HG03095 (cell line): ENCODE data around the gene TUBGCP2.

ENCODE experiments used
- ATAC-seq: cut with Tn5 transposase; IDR thresholded peaks from one replicate; pipeline ENCODE4 v1.9.1; 2021; ENCODE audit warnings: moderate library complexity; ENCODE audit not compliant: unreplicated experiment

The TUBGCP2 gene

DNA sequence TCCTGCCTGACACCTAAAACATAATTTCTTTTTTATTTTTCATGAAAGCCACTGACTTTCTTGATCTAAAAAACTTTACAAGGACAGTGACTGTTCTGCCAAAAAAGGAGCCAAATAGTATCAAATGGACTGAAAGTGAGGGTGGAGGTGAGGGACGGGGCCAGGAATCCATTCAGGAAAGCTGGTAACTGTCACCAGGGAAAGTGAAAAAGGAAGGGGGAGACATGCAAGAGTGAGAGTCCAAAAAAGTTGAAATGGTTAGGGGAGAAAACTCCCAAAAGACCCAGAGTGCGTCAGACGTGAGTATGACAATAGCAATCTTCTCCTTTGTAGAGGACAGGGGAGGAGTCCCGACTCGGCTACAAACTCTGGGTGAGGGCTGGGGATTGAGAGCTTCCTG, 35.6 kb upstream of the TUBGCP2 start:
- ATAC-seq, result no peak

DNA sequence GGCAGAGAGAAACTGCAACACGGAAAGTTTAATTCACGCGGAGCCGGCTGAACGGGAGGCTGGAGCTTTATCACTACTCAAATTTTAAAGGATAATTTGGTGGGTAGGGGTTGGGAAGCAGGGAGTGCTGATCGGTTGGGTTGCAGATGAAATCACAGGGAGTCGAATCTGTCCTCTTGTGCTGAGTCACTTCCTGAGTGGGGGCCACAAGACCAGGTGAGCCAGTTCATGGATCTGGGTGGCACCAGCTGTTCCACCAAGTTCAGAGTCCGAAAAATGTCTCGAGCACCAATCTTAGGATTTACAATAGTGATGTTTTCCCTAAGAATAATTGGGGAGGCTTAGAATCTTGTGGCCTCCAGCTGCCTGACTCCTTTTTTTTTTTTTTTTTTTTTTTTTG, 34.9 kb upstream of the TUBGCP2 start:
- no peak for ATAC-seq

DNA sequence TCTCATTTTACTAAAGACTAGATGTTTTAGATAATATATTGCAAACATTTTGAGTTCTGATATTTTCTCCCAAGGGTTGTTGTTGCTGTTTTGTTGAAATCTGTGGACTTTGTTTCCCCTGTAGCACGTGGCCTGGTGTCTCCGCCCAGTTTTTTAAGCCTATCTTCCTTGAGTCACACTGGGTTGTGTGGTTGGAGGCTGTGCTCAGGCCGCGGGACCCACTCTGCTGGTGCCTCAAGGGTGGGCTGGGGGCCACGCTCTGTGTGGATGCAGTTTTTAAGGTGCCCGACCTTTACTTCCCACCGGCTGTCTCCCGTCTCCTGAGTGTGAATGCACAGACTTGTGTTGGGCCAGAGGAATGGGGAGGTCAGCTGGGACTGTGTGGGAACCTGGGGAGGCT, 34.3 kb upstream of the TUBGCP2 start:
- no peak for ATAC-seq

DNA sequence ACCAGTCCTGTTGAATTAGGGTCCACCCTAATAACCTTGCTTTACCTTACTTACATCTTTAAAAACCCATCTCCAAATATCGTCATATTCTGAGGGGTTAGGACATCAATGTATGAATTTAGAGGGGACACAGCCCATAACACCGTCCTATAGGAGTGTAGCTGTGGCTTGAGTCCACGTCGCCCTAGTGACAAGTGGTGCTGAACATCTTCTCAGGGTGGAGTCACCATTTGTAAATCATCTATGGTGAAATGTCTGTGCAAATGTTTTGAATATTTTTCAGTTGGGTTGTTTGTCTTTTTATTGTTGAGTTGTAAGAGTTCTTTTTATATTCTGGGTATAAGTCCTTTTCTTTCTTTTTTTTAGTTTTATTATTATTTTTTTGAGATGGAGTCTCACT, 33.3 kb upstream of the TUBGCP2 start:
- no peak for ATAC-seq

DNA sequence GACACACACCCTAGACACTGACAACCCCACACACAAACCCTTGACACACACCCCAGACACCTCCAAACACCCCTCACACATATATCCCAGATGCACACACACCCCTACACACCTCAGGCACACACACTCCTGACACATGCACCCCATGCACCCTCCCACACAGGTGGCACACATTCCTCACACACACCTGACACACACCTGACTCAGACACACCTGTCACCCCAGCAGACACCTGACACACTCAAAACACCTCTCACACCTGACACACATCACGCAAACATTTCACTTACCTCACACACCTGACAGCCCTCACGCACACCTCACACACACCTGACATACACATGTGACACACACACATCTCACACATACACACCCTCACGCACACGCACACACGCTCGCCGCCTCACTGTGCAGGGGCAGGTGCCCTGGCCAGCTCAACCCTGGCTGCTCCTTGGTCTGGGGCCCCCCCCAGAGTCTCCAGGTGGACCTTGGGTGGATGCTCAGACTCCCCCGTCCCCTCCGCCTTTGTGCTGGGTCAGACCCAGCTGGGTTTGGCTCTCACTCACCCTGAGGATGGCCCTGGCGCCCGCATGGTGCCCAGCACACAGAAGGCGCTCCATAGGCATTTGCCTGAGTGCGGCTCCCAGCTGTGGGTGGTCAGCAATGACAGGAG, 31.2 kb upstream of the TUBGCP2 start:
- ATAC-seq, result no peak

DNA sequence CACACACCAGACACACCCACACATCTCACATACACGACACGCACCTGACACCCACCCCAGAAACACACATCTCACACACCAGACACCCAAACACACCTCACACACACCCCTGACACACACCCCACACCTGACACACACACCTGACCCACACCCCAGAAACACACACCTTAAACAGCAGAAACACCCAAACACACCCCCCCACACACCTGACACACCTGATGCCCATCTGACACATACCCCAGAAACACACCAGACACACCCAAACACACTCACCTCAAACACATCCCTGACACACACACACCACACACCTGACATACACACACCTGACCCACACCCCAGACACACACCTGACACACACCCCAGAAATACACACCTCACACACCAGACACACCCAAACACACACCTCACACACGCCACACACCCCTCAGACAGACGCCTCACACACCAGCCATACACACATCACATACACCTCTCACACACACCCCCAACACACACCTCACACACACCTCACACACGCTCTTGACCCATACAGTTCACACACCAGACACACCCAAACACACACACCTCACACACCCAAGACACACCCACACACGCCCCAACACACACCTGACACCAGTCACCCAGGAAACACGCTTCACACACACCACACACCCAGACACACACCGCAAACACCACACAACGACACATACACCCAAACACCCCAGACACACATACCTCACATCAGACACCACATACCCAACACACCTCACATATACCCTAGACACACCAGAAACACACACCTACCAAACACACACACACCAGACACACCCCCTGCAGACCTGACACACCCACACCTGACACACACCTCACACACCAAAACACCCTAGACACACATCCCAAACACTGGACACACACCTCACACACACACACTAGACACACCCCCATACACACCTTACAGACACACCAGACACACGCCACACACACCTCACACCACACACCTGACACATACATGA, 29.7 kb upstream of the TUBGCP2 start:
- ATAC-seq, result no peak

DNA sequence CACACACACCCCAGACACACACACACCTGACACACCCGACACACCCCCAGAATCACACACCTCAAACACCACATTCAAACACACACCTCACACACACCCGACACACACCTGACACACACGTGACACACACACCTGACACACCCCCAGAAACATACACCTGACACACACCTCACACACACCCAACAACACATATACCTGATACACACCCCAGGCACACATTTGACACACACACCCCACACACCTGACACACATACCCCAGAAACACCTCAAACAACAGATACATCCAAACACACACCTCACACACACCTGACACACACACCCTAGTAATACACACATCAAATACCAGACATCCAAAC, 28.7 kb upstream of the TUBGCP2 start:
- ATAC-seq, result no peak

DNA sequence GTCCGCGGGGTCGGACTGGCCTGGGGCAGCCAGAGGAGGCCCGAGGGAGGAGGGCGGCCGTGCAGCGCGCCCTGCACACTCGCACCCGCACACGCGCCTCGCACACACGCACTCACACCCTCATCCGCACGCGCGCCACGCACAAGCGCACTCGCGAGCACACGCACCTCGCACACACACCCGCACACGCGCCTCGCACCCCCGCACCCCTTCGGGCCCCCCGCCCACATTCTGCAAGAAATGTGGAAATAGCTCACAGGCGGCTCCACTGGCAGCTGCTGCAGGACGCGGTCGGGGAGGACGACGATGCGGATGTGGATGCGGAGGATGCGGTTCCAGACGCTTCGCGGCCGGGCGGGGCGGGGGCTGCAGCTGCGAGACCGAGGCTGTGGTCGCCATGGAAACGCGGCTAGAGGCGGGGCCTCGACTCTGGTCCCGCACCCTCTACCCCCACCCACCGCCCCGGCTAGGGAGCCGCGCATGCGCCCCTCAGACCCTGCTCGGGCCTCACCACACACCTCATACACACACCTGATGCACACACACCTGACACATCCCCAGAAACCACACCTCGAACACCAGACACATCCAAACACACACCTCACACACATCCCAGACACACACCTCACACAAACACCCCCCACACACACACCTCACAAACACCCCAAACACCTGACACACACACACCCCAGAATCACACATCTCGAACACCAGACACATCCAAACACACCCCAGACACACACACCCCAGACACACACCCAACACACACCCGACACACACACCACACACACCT, 28.1 kb upstream of the TUBGCP2 start, which contains the start of gene CALY:
CALY (minus strand) TSS at position 320 of the 793 bp plus-strand sequence. CDS start 7,907 bp downstream, outside the sequence.
- no peak for ATAC-seq

DNA sequence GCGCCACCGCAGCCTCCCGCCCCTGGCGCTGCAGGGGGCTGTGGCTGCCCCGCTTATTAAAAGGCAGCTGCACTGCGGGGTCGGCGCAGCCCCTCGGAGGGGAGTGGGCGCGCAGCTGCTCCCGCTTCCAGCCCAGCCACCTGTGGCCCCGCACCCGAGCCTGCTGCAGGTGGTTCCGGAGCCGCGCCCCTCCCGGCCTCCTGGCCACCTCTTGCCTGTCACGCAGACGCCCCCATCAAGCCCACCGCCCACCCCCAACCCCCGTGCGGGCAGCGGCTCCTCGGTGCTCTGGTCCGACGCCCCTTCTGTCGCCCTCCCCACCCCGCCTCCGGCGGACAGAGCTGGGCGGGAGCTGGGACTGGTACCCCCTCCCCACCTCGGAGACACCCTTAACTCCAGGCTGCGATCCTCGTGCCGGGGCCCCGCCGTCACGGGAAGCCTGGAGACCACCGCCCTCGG, 27.5 kb upstream of the TUBGCP2 start:
- no peak for ATAC-seq

DNA sequence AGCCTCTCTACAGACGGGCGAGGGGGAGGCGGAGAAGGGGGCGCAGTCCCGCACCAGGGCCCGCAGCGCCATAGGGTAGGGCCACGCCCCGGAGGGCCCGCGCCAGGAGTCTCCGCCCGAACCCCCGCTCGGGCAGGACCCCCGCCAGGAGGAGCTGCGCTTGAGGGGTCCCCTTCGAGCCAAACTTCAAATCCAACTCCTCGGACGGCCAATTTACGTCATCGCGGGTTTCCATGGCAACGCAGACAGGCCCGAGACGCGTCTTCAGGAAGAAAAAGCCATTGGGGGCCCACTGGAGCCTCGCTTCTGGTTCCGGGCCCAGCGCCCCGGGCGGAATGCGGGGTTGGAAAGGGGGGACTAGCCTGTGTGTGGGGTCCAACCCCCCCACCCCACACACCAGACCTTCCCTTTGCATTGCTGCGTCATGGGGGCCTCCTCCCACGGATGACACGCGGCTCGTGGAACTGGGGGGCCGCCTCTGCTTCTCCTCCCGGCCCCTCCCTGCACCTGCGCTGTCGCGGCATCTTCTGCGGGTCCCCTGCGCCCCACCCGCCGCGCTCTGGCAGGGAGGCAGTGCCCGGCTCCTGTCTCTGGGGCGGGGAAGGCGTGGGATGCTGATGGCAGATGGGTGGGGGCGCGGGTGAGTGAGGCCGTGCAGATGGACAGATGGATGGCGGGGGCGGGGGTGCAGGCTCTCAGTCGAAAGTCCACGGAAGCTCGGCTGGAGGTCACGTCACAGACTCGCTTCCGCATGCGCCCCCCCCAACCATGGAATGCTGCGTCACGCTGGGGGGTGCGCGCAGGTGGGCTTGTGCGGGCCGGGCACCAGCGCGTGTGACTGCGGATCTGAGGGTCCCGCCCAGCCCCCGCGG, 26.8 kb upstream of the TUBGCP2 start:
- ATAC-seq, result no peak

DNA sequence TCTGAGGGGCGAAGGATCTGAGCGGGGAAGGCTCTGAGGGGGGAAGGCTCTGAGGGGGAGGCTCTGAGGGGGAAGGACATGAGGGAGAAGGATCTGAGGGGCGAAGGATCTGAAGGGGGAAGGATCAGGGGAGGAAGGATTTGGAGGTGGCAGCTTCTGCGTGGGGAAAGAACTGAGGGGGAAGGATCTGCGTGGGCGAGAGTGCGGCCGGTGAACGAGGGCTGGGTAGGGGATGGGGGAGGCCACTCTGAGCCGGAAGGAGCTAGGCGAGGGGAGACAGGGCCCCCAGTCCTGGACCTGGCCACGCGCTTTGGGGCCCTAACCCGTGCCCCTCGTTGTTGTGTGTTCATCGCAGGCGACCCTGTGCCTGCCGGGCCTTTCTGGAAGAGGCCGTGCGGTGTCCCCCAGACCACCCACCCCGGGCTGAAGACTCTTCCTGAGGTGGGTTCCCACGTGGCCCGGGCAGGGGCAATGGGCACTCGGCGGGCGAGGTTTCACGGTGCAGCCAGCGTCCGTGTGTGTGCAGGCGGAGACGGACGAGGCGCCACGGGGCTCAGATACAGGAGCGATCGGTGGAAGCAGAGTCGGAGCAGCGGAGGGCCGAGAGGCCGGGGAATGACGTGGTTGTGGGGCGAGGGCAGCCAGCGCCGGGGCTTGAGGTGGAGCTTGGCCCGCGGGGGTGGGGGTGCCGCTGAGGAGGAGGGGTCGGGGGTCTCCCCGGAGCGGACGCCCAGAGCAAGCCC, 26.0 kb upstream of the TUBGCP2 start:
- ATAC-seq, result no peak

DNA sequence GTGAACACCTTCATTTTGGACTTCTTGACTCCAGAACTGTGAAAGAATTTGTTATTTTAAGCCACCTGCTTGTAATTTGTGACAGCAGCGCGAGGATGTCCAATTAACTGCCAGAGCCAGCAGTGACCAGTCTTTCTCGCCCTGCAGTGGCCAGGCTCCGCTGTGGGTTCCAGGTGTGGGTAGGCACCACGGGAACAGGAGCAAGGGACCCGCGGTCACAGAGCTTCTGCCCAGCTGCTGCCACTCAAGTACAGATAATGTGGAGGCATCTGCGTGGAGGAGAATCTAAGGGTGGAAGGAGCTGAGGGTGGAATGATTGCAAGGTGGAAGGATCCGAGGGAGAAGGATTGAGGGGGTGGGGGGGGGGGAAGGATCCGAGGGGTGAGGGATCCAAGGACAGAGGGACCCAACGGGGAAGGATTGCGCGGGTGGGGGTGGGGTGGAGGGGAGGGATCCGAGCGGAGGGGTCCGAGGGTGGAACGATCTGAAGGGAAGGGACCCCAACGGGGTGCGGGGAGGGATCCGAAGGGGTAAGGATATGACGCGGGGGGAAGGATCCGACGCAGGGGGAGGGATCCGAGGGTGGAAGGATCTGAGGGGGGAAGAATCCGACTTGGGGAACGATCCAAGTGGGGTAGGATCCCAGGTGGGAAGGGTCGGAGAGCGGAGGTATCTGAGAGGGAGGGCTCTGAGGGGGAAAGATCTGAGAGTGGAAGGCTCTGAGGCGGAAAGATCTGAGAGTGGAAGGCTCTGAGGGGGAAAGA, 24.4 kb upstream of the TUBGCP2 start:
- ATAC-seq, result no peak

DNA sequence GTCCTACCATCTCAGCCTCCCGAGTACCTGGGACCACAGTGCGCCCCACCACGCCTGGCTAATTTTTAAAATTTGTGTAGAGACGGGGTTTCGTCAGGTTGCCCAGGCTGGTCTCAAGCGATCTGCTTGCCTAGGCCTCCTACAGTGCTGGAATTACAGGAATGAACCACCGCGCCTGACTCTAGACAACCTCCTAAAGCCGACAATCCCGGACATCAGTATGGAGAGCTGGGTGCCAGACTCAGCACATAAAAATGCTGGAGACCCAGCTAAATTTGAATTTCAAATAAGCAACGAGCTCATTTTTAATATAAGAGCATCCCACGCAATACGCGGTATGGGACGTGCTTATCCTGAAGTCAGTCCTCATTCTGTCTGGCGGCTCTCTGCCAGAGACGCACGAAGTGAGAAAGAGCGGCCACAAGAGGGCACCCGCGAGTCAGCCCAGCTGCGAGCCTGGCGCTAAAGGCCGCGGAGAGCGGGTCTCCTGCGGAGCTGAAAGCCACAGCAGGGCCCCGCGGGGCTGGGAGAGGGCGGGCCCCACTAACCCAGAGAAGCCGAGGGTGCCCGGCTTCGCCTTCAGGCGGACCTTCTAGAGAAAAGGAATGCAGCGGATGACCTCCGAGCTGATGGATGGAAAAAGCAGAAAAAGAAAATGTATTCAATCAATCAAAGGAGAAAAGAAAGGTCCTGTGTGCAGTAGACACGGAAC, 21.0 kb upstream of the TUBGCP2 start:
- peak; percentile 90 for ATAC-seq

DNA sequence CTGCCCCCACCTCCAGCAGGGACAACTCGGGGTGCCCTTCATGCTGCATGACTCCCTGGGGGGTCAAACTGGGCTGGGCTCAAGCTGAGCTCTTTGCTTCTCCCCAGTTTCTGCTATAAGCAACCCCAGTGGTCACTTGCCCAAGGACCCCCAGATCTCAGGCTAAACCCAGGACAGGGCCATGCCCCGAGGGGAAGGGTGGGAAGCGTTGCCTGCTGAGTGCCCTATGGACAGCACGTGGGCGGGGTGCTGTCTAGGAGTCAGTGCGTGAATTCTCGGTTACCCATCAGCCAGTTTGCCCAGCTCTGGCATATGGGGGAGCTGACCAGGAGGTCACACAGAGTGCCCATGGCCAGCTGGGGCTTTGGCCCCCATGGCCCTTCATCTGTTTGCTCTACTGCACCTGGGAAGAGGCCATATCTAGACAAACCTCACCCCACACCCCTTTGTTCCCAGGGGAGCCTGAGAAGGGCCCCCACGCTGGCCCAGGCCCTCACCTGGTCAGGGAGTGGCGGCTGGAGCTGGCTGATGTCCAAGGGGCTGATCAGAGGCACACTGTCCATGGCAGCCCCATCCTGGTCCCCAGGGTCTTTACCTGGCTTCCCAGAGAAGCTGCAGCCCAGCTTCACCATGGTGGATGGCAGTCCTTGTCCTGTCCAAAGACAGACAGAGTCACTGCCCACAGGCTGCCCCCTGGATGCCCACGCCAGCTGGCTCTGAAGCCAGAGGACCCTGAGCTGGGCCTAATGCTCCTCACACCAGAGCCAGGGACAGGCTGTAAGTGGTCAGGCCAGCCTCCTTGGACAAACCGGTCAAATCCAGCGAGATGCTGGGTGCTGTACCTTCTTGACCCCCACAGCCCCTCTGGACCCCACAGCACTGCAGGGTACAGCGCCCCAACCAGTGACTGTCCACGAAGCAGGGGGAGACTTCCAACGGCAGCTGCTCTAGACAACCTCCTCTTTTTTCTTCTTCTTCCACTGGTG, 20.0 kb upstream of the TUBGCP2 start:
- no peak for ATAC-seq

DNA sequence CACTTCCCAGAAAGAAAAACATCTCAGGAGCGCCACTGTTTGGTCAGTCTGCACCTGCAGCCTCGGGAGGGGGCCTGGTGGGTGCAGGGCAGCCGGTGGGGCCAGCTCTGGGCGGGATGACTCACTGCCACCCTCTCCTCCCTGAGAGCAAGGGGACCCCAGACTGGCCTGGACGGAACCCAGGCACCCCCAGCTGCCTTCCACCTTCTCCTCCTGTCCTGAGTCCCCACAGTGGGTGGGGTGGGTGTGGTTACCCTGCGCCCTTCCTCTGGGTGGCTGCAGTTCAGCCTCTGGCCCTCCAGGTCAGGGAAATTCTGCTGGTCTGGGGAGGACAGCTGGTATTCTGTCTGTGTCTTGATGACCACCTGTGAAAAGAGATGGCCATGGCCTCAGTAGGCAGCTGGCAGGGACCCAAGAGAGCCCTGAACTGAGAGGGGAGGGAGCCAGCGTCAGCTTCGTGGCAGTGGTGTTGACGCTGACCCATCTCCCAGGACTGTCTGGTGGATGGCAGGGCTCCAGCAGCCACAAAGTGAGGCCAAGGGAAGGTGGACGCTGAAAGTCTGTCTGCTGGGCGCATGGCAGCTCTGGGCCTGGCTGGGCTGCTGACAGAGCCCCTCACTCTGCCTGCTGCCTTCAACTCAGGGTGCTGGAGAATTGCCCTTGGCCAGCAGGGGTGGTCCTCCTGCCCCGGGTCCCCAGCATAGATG, 19.1 kb upstream of the TUBGCP2 start:
- ATAC-seq, result no peak
